NCI-H460 (cell line): ENCODE measurements around the gene DVL2. TPM values are rescaled to one million over a fixed set of nuclear protein-coding genes. Genes with fewer than 3 reads are reported as not detected.
"Not testable (repeated sequence)": the region's sequence is repeated elsewhere in the genome, so short reads cannot be mapped to it uniquely, and the experiment has no call there.

ENCODE experiments used
- DNase-seq: peaks from one replicate; pipeline ENCODE4 v3.0.0-alpha.2; 2016; ENCODE audit warnings: low read depth; ENCODE audit errors: extremely low read depth
- total RNA-seq: library from RNA; depleted of rRNA; stranded (reverse); fragments of >200 nt; shearing (Covaris generic); gene quantifications from 2 replicates; pipeline ENCODE4 v1.2.3, GENCODE V29; 2014

Gene DVL2
- total RNA-seq, 1 experiment from 2014 or later, result 49.5 TPM

GRCh38 chr17:7258731-7259554 is 24.6 kb upstream of the DVL2 start:
- peak; percentile 52 for DNase-seq

- DNase-seq, result no peak
Observed at GRCh38 chr17:7256766-7257456, 22.6 kb upstream of the DVL2 start.

DNA sequence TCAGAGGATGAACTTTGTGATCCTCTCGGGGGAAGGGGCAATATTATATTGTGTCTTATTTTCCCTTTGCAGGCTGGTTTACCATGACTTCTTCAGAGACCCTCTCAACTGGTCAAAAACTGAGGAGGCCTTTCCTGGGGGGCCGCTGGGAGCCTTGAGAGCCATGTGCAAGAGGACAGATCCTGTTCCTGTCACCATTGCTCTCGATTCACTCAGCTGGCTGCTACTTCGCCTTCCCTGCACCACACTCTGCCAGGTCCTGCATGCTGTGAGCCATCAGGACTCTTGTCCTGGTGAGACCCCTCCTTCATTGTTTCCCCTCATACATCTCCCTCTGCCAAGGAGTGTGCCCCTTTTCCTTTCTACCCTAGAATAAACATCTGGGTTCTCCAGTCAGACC is 20.2 kb upstream of the DVL2 start:
- DNase-seq, result no peak

- no peak for DNase-seq
Observed at GRCh38 chr17:7253082-7253481, 18.8 kb upstream of the DVL2 start.

DNA sequence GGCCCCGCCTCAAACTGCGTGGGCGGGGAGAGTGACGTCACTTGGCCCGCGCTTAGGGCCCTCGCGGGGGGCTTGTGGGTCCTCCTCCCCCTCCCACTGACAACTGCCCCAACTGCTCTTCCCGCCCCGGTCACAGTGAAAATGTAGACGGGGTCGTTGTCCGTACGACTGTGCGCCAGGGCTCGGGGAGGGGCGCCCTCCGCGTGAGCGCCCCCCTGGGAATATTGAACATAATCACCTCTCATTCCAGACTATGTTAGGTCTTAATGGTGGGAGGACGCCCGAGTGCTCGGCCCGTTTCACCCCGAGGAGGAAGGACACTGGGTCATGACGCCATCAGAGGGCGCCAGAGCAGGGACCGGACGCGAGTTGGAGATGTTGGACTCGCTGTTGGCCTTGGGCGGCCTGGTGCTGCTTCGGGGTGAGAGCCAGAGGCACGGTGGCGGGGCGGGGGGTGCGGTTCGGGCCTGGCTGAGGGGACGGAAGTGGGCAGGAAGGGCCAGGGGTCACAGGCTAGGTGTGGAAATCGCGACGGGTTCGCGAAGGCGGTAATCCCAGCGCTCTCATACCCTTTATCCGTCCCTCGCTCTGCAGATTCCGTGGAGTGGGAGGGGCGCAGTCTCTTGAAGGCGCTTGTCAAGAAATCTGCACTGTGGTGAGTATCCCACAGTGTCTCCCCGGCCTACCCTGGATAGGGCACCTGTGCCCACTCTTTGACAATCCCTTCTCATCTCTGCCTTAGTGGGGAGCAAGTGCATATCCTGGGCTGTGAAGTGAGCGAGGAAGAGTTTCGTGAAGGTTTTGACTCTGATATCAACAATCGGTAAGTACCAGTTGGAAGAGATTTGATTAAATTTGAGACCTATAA is 18.1 kb upstream of the DVL2 start, which contains the start of gene ELP5:
Gene ELP5, plus strand, starts transcription at position 40 of the 868 bp plus-strand sequence. Its CDS starts 336 bp downstream, at position 376.
- DNase-seq, result peak; percentile 95

GRCh38 chr17:7251661-7252175 is 17.4 kb upstream of the DVL2 start, which contains the start of gene CTDNEP1:
Gene CTDNEP1, minus strand, starts transcription at chr17:7251734. Its CDS starts 438 bp downstream, at chr17:7251296.
- DNase-seq, result peak; percentile 100

GRCh38 chr17:7250695-7251627 is 16.6 kb upstream of the DVL2 start:
- DNase-seq, result no peak

- DNase-seq, result no peak
Observed at GRCh38 chr17:7249830-7250229, 15.5 kb upstream of the DVL2 start.

- DNase-seq, result no peak
Observed at GRCh38 chr17:7249214-7249613, 14.9 kb upstream of the DVL2 start.

DNA sequence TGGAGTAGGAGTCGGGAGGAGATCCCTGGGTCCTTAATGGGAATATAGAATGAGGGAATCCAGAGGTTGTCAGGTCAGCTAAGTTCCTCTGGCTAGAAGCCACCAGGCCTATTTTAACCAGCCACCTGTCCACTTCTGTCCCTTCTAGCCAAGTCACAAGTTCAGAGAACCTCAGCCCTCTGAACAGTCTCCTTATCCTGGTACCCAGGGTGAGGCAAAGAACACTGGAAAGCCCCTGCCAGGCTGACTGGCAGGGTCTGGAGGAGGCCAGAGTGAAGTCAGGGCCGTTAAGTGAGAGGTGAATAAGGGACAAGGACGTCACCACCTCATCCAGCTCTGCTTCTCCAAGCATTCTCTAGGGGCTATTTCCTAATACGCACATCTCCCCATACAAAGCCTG is 14.5 kb upstream of the DVL2 start:
- DNase-seq, result no peak

- DNase-seq, result no peak
Observed at GRCh38 chr17:7246779-7247178, 12.5 kb upstream of the DVL2 start.

DNA sequence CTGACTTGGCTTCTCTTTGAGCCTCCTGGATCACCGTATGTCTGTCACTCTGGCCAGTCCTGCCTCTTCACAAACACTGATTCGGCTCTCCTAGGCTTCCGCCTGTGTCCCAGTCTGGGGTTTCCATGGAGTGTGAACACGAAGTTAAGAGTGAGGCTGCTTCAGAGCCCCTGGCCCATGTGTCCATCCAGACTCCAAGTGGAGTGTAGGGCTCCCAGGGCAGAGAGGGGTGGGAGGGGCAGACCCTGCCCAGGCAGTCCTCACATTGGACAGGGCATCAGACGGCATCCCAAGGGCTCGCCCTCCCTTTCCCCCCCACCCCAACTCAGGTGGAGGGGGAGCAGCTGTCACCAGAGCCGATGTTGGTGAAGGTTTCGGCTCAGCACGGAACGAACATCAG is 9.5 kb upstream of the DVL2 start:
- not testable (repeated sequence) for DNase-seq

GRCh38 chr17:7243453-7243729 is 9.1 kb upstream of the DVL2 start:
- no peak for DNase-seq

GRCh38 chr17:7242717-7243452 is 8.6 kb upstream of the DVL2 start:
- peak; percentile 90 for DNase-seq

GRCh38 chr17:7241783-7242716 is 7.7 kb upstream of the DVL2 start, which contains the start of gene GABARAP:
Gene GABARAP, minus strand, starts transcription at chr17:7242449. Its CDS starts 119 bp downstream, at chr17:7242330.
- peak; percentile 87 for DNase-seq

DNA sequence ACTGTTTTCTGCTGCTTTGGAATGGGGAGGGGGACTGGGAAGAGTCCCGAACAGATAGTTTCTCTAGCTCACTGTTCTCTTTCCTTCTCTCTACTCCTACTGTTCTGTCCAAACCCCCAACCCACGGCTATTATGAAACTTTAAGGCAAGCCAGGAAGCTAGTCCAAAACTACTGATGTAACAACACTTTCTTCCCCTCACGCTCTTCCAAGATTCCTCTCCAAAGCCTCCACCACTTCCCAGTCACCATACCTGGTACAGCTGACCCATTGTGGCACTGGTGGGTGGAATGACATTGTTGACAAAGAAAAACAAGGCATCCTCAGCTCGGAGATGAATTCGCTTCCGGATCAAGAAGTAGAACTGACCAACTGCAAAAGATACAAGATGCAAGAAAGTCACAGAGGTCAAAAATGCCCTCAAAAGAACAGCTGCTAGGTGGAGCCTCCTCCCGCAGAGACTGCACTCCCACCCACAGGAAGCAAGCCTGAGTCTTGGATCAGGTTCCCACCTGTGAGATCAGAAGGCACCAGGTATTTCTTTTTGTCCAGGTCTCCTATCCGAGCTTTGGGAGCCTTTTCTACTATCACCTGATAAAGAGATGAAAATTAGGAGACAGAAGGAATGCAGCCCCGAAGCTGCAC is 6.9 kb upstream of the DVL2 start:
- DNase-seq, result no peak

DNA sequence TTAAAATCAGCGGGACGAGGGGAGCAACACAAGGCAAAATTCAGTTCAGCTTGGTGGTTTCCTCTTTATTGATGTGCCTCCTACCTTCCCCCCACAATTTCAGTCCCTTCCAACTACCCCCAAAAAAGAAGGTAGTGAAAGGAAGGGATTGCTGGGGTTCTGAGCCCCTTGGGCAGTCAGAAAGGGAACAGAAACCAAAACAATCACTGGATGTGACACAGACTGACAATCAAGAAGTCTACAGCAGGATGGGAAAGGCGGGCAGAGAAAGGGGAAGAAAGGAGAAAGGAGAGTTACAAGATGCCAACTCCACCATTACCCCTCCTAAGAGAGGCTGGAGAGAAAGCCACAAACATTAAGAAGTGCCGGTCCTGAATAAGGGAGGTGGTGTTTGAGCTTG is 6.1 kb upstream of the DVL2 start:
- no peak for DNase-seq
